Skin epidermis (tissue), 12 donors: ENCODE results near the gene PTPRO.

ENCODE experiments used
- H3K27ac ChIP-seq, 21 experiments: fragments of 200-600 bp; sonication (generic) in 11 of 21; one replicate each; pipeline ENCODE4 v1.5.0; 2020; ENCODE audit warnings: mild to moderate bottlenecking in 3 of 21, inconsistent platforms in 2 of 21, moderate library complexity in 2 of 21
- H3K4me3 ChIP-seq, 7 experiments: fragments of 200-600 bp; sonication (generic) in 2 of 7; one replicate each; pipeline ENCODE4 v1.5.0; 2020; ENCODE audit warnings: inconsistent platforms in 2 of 7, mild to moderate bottlenecking in 2 of 7, moderate library complexity in 1 of 7

The PTPRO gene

GRCh38 chr12:15545334-15545733 is 223.0 kb downstream of the PTPRO start:
- peak overlapping the region in 8 of 21 experiments; percentile 13 to 82 (median 46) for H3K27ac ChIP-seq
- no peak overlapping the region for H3K4me3 ChIP-seq

- Histone ChIP-seq H3K27ac (peak overlapping the region in 11 of 21 experiments; percentile 1 to 82 (median 51)), H3K4me3 (peak overlapping the region in 1 of 7 experiments; percentile 0)
Measured at GRCh38 chr12:15546102-15546701, 223.9 kb downstream of the PTPRO start.

GRCh38 chr12:15547063-15547462 is 224.8 kb downstream of the PTPRO start:
- Histone ChIP-seq H3K27ac (peak overlapping the region in 9 of 21 experiments; percentile 1 to 82 (median 25)), H3K4me3 (peak overlapping the region in 1 of 7 experiments; percentile 0)

GRCh38 chr12:15547691-15548090 is 225.4 kb downstream of the PTPRO start:
- no peak overlapping the region for H3K4me3 ChIP-seq

GRCh38 chr12:15550793-15551192 is 228.5 kb downstream of the PTPRO start:
- no peak overlapping the region for H3K27ac ChIP-seq

More at GRCh38 chr12:15547691-15548090, 225.4 kb downstream of the PTPRO start:
- H3K27ac ChIP-seq: peak overlapping the region in 5 of 21 experiments; percentile 4 to 82 (median 25)

GRCh38 chr12:15555446-15555845 is 233.1 kb downstream of the PTPRO start:
- Histone ChIP-seq H3K27ac (no peak overlapping the region), H3K4me3 (no peak overlapping the region)

More at GRCh38 chr12:15550793-15551192, 228.5 kb downstream of the PTPRO start:
- no peak overlapping the region for H3K4me3 ChIP-seq

- Histone ChIP-seq H3K27ac (no peak overlapping the region), H3K4me3 (no peak overlapping the region)
Measured at GRCh38 chr12:15556411-15557102, 234.2 kb downstream of the PTPRO start.

GRCh38 chr12:15558915-15559528 is 236.7 kb downstream of the PTPRO start:
- no peak overlapping the region for H3K27ac ChIP-seq

GRCh38 chr12:15561396-15561795 is 239.1 kb downstream of the PTPRO start:
- no peak overlapping the region for H3K4me3 ChIP-seq
- H3K27ac ChIP-seq: peak overlapping the region in 2 of 21 experiments; percentile 35 to 72

More at GRCh38 chr12:15558915-15559528, 236.7 kb downstream of the PTPRO start:
- no peak overlapping the region for H3K4me3 ChIP-seq

GRCh38 chr12:15562263-15562662 is 240.0 kb downstream of the PTPRO start:
- Histone ChIP-seq H3K4me3 (no peak overlapping the region), H3K27ac (peak overlapping the region in 3 of 21 experiments; percentile 35 to 72 (median 41))

GRCh38 chr12:15563663-15564062 is 241.4 kb downstream of the PTPRO start:
- Histone ChIP-seq H3K27ac (peak overlapping the region in 15 of 21 experiments; percentile 10 to 74 (median 47)), H3K4me3 (peak overlapping the region in 1 of 7 experiments; percentile 0)

GRCh38 chr12:15574353-15574752 is 252.0 kb downstream of the PTPRO start:
- H3K27ac ChIP-seq: no peak overlapping the region
- no peak overlapping the region for H3K4me3 ChIP-seq

- Histone ChIP-seq H3K27ac (no peak overlapping the region), H3K4me3 (no peak overlapping the region)
Measured at GRCh38 chr12:15575671-15576541, 253.6 kb downstream of the PTPRO start.

- H3K27ac ChIP-seq: no peak overlapping the region
- H3K4me3 ChIP-seq: no peak overlapping the region
Measured at GRCh38 chr12:15580431-15580830, 258.1 kb downstream of the PTPRO start.

GRCh38 chr12:15581006-15581405 is 258.7 kb downstream of the PTPRO start:
- Histone ChIP-seq H3K27ac (no peak overlapping the region), H3K4me3 (no peak overlapping the region)

GRCh38 chr12:15583804-15584203 is 261.5 kb downstream of the PTPRO start:
- H3K27ac ChIP-seq: no peak overlapping the region
- no peak overlapping the region for H3K4me3 ChIP-seq

GRCh38 chr12:15584366-15585041 is 262.2 kb downstream of the PTPRO start:
- Histone ChIP-seq H3K27ac (no peak overlapping the region), H3K4me3 (no peak overlapping the region)

GRCh38 chr12:15589328-15590032 is 267.2 kb downstream of the PTPRO start:
- H3K27ac ChIP-seq: peak overlapping the region in 1 of 21 experiments; percentile 8
- no peak overlapping the region for H3K4me3 ChIP-seq
